Panc1 (cell line): ENCODE data around the gene TOX3. TPM values are rescaled to one million over a fixed set of nuclear protein-coding genes. Genes with fewer than 3 reads are reported as not detected.

Experiments used
- ATAC-seq: fragments of 200-7000 bp; cut with Tn5 transposase; 2 replicates; pipeline ENCODE4 v1.9.1; 2020; ENCODE audit warnings: mild to moderate bottlenecking, moderate library complexity
- BruUV-seq: library from RNA; stranded (reverse); fragments of 400-500 nt; replicated peaks from 2 replicates; lab custom pipeline; 2021; lab: Mats Ljungman, UMichigan
- CTCF ChIA-PET: fragments of 300-600 bp; sonication (Branson Sonifier 250); formaldehyde crosslinking; loops from one replicate; lab custom pipeline; 2022; ENCODE audit warnings: antibody characterized with exemption; lab: Charles Lee
- POLR2A ChIA-PET: fragments of 300-600 bp; sonication (Branson Sonifier 250); formaldehyde crosslinking; loops from one replicate; lab custom pipeline; 2022; ENCODE audit warnings: antibody characterized with exemption; lab: Charles Lee
- DNase-seq: peaks from one replicate; pipeline ENCODE4 v3.0.0-alpha.2; 2010; ENCODE audit warnings: low read depth, low spot score
- H3K27ac ChIP-seq: 2 replicates; pipeline ENCODE4 v1.5.1; 2011; ENCODE audit warnings: mild to moderate bottlenecking, low read length, inconsistent platforms
- H3K27me3 ChIP-seq: fragments of 200-500 bp; sonication (Bioruptor generic); 2 replicates; pipeline ENCODE4 v1.6.0; 2014; ENCODE audit warnings: low read length, inconsistent platforms; ENCODE audit not compliant: control insufficient read depth, insufficient read depth
- H3K36me3 ChIP-seq: fragments of 200-500 bp; sonication (Bioruptor generic); 2 replicates; pipeline ENCODE4 v1.5.1; 2014; ENCODE audit warnings: inconsistent platforms, mild to moderate bottlenecking, low read length, moderate library complexity; ENCODE audit not compliant: control insufficient read depth, insufficient read depth
- H3K4me1 ChIP-seq: 2 replicates; pipeline ENCODE4 v1.5.1; 2011; ENCODE audit warnings: inconsistent platforms, mild to moderate bottlenecking, low read length, moderate library complexity; ENCODE audit not compliant: control insufficient read depth, insufficient read depth
- H3K4me3 ChIP-seq, 2 experiments: 2 replicates each; pipeline ENCODE4 v1.5.1; 2011 to 2012; ENCODE audit warnings: low read depth in 2 of 2, low read length in 2 of 2, mild to moderate bottlenecking in 2 of 2, inconsistent platforms in 1 of 2, moderate library complexity in 1 of 2
- H3K9me3 ChIP-seq: fragments of 200-500 bp; sonication (Bioruptor generic); 2 replicates; pipeline ENCODE4 v1.5.1; 2014; ENCODE audit warnings: low read depth, mild to moderate bottlenecking, inconsistent platforms, low read length, moderate library complexity; ENCODE audit not compliant: control insufficient read depth, insufficient read depth
- POLR2AphosphoS5 ChIP-seq: IDR thresholded peaks from 2 replicates; pipeline ENCODE4 v1.6.1; 2012; ENCODE audit warnings: mild to moderate bottlenecking, low read depth, low read length, moderate library complexity
- REST ChIP-seq, 2 experiments: IDR thresholded peaks; 2 replicates each; pipeline ENCODE4 v1.6.1; 2011 to 2012; ENCODE audit warnings: low read depth in 2 of 2, control low read depth in 1 of 2, low read length in 1 of 2, mild to moderate bottlenecking in 1 of 2, moderate library complexity in 1 of 2; ENCODE audit not compliant: insufficient read depth in 1 of 2
- SIN3A ChIP-seq: IDR thresholded peaks from 2 replicates; pipeline ENCODE4 v1.6.1; 2012; ENCODE audit warnings: low read depth, mild to moderate bottlenecking, low read length, moderate library complexity, borderline replicate concordance; ENCODE audit not compliant: insufficient read depth
- TCF7L2 ChIP-seq: IDR thresholded peaks from 2 replicates; pipeline ENCODE4 v1.6.1; 2011; ENCODE audit warnings: mild to moderate bottlenecking, low read depth, low read length, inconsistent platforms
- in situ Hi-C: cut with HindIII; loops from 2 replicates; pipeline ENCODE4 v1.10.0; 2016; ENCODE audit warnings: low sequenced_read_pairs, low pct_unique_long_range_greater_than_20kb
- intact Hi-C: fragments of 100-400 bp; cut with micrococcal nuclease; formaldehyde crosslinking; loops from one replicate; pipeline ENCODE4 v1.10.0; 2022; ENCODE audit not compliant: unreplicated experiment
- total RNA-seq: library from RNA; stranded (reverse); gene quantifications from one replicate; pipeline ENCODE4 v1.2.1, GENCODE V29; 2021; ENCODE audit not compliant: unreplicated experiment
- TF ChIP-seq, protein P1 (sequence below): fragments of 450-650 bp; IDR thresholded peaks from 2 replicates; pipeline ENCODE4 v1.5.1; 2017; ENCODE audit warnings: mild to moderate bottlenecking

The TOX3 gene
- total RNA-seq, 1 experiment from 2014 or later = 3.4 TPM

DNA sequence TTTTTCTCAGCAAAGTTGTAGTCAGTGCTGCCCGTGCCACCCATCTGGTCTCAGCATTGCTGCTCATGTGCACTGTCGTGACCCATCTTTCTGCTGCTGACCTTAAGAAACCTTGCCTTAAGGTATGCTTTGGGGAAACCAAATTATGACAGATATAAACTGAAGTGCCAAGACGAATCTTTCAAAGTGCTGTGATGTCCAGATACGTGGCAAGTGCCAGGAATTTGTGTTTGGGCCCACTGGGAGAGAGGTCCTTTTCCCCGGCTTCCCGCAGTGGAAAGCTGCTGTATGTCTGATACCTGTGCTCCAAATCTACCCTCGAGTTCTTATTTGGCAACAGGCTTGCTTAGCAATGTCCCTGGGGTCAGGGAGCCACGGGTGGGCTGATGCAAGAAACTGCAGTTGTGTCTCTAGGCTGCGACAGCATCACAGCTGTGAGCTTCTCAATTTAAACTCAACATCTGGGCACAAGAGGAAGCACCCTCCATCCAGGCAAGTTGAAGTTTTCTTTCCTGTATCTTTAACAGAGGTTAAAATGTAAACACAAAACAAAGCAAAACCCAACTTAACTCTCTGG lies 30.3 kb upstream of the TOX3 start:
- ATAC-seq = no peak
- no peak for DNase-seq
- ChIA-PET CTCF (no interaction called here), POLR2A (no interaction called here)
- no peaks in the 10 kb centered on the region for H3K4me1 ChIP-seq
- no peaks in the 10 kb centered on the region for H3K9me3 ChIP-seq
- no TSS peak for BruUV-seq
- H3K4me3 ChIP-seq = no peak overlapping the region
- in situ Hi-C loops (no loop called here), intact Hi-C loops (no loop called here)
- TF ChIP-seq POLR2AphosphoS5 = no peak
- no peak for TF ChIP-seq REST (IDR thresholded peaks at IDR 0.05; ENCODE audit: insufficient read depth in 1 of 2, low read depth in 2 of 2, low read length in 1 of 2)
- no peak for TF ChIP-seq SIN3A
- no peak for TF ChIP-seq TCF7L2
- TF ChIP-seq, protein P1, sequence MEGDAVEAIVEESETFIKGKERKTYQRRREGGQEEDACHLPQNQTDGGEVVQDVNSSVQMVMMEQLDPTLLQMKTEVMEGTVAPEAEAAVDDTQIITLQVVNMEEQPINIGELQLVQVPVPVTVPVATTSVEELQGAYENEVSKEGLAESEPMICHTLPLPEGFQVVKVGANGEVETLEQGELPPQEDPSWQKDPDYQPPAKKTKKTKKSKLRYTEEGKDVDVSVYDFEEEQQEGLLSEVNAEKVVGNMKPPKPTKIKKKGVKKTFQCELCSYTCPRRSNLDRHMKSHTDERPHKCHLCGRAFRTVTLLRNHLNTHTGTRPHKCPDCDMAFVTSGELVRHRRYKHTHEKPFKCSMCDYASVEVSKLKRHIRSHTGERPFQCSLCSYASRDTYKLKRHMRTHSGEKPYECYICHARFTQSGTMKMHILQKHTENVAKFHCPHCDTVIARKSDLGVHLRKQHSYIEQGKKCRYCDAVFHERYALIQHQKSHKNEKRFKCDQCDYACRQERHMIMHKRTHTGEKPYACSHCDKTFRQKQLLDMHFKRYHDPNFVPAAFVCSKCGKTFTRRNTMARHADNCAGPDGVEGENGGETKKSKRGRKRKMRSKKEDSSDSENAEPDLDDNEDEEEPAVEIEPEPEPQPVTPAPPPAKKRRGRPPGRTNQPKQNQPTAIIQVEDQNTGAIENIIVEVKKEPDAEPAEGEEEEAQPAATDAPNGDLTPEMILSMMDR = no peak
- no peaks in the 10 kb centered on the region for H3K27me3 ChIP-seq
- H3K36me3 ChIP-seq = no peaks in the 10 kb centered on the region
- H3K27ac ChIP-seq = no peak overlapping the region

GRCh38 chr16:52573365-52574299 lies 26.7 kb upstream of the TOX3 start:
- no peak overlapping the region for H3K4me3 ChIP-seq
- H3K27me3 ChIP-seq = no peaks in the 10 kb centered on the region
- ATAC-seq (no peak), DNase-seq (no peak)
- TF ChIP-seq, protein P1 = no peak
- TF ChIP-seq SIN3A (no peak), TCF7L2 (no peak), REST (IDR thresholded peaks at IDR 0.05; ENCODE audit: insufficient read depth in 1 of 2, low read depth in 2 of 2, low read length in 1 of 2) (no peak)
- no peaks in the 10 kb centered on the region for H3K4me1 ChIP-seq
- BruUV-seq = no TSS peak
- intact Hi-C loops (no loop called here), in situ Hi-C loops (no loop called here)
- H3K27ac ChIP-seq = no peak overlapping the region
- no peaks in the 10 kb centered on the region for H3K36me3 ChIP-seq
- H3K9me3 ChIP-seq = no peaks in the 10 kb centered on the region
- ChIA-PET POLR2A (no interaction called here), CTCF (no interaction called here)
